Choroid plexus epithelial cell (primary cell): Measurements from ENCODE around the gene STK11IP.

Experiments
- DNase-seq: peaks from one replicate; pipeline ENCODE4 v3.0.0-alpha.2; 2010; ENCODE audit warnings: low read depth
- H3K4me3 ChIP-seq: 2 replicates; pipeline ENCODE4 v1.5.1; 2011; ENCODE audit warnings: low read depth, mild to moderate bottlenecking, control low read depth, low read length, moderate library complexity
- CTCF ChIP-seq: conservative IDR thresholded peaks from 2 replicates; pipeline ENCODE4 v1.5.1; 2011; ENCODE audit warnings: low read depth, mild to moderate bottlenecking, control low read depth, inconsistent platforms, low read length, moderate library complexity

STK11IP gene

GRCh38 chr2:219631406-219631891 is 33.8 kb downstream of the STK11IP start:
- no peak for TF ChIP-seq CTCF
- no peak for DNase-seq

GRCh38 chr2:219631904-219632759 is 34.5 kb downstream of the STK11IP start:
- DNase-seq = no peak
- no peak overlapping the region for H3K4me3 ChIP-seq
- no peak for TF ChIP-seq CTCF

More at GRCh38 chr2:219631406-219631891, 33.8 kb downstream of the STK11IP start:
- no peak overlapping the region for H3K4me3 ChIP-seq

- H3K4me3 ChIP-seq = no peak overlapping the region
- TF ChIP-seq CTCF = no peak
- no peak for DNase-seq
Measured at GRCh38 chr2:219632760-219633105, 35.1 kb downstream of the STK11IP start.

- no peak overlapping the region for H3K4me3 ChIP-seq
- TF ChIP-seq CTCF = no peak
- no peak for DNase-seq
Measured at GRCh38 chr2:219633276-219634065, 35.8 kb downstream of the STK11IP start.

GRCh38 chr2:219634171-219634940 is 36.7 kb downstream of the STK11IP start:
- no peak for TF ChIP-seq CTCF
- no peak overlapping the region for H3K4me3 ChIP-seq
- no peak for DNase-seq

- no peak overlapping the region for H3K4me3 ChIP-seq
- no peak for TF ChIP-seq CTCF
- no peak for DNase-seq
Measured at GRCh38 chr2:219634951-219635751, 37.5 kb downstream of the STK11IP start.
